GM18870 (cell line): ENCODE measurements around the gene UBE2O.

Experiments
- ATAC-seq: cut with Tn5 transposase; IDR thresholded peaks from one replicate; pipeline ENCODE4 v1.9.1; 2021; ENCODE audit warnings: moderate library complexity; ENCODE audit not compliant: unreplicated experiment

UBE2O gene

DNA sequence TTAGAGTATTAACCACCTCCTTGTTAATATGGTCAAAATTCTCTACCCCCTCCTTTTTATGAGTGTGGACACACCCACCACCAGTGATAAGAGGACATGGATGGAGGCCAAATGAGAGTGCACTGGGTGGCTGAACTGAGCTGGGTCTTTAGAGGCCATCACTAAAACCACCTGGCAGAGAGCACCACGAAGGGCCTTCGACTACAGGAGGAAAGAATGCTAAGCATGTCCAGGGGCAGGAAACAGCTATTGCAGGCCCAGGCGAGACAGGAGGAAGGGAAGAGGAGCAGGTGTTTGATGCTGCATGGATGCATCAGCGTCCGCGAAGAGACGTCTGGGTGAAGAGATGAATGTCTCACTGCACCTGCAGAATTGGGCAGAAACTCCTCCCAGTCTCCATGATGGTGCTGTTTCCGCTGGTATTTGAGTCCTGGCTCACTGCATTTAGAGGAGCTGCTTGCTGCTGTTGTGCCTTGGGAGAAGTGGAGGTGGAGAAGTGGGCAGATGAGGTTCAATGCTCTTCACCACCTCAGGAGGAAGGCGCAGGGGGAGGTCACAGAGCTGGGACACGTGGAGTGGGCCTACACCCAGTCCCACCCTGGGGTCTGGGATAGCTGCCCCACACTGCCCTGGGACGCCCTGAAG, 35.3 kb downstream of the UBE2O start:
- ATAC-seq, result no peak

DNA sequence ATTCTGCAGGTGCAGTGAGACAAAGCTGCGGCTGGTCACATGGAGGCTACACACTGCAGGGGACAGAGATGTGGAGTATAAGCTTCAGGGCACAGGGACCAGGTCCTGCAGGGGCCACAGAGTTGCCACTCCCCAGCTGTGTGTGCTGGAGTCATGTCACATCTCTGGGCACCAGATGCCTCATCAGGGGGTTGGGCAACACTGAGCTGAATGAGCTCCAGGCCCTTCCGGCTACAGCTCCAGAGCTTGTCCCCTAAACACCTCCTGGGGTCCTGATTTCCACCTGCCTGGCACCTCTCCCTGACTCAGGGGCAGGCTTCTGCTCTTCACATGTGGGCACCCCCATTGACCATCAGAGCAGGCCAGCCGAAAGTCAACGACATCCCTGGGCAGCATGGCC, 36.1 kb downstream of the UBE2O start:
- ATAC-seq, result no peak

DNA sequence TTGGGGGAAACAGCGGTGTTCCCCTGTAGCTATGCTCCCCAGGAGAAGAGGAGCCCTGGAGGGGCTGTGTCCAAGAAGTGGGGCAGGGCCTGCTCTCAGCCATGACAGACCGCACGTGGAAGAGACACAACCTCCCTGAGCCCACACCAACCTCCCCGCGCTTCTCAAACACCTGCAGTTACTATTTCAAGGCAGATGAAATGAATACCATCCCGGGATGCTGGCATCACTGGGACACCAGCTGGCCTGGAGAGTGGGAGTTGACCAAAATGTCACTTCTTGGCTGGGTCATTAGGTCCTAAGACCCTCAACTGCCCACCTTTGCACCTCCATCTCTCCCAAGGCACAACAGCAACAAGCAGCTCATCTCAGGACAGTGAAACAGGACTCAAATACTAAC, 36.5 kb downstream of the UBE2O start:
- ATAC-seq, result no peak

DNA sequence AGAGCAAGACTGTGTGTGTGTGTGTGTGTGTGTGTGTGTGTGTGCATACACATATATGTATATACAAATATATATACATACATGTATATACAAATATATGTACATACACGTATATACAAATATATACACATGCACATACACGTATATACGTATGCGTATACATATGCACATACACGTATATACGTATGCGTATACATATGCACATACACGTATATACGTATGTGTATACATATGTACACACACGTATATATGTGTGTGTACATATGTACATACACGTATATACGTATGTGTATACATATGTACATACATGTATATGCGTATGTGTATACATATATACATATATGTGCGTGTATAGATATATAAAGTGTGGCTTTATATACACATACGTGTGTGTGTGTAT, 37.2 kb downstream of the UBE2O start:
- ATAC-seq, result no peak

DNA sequence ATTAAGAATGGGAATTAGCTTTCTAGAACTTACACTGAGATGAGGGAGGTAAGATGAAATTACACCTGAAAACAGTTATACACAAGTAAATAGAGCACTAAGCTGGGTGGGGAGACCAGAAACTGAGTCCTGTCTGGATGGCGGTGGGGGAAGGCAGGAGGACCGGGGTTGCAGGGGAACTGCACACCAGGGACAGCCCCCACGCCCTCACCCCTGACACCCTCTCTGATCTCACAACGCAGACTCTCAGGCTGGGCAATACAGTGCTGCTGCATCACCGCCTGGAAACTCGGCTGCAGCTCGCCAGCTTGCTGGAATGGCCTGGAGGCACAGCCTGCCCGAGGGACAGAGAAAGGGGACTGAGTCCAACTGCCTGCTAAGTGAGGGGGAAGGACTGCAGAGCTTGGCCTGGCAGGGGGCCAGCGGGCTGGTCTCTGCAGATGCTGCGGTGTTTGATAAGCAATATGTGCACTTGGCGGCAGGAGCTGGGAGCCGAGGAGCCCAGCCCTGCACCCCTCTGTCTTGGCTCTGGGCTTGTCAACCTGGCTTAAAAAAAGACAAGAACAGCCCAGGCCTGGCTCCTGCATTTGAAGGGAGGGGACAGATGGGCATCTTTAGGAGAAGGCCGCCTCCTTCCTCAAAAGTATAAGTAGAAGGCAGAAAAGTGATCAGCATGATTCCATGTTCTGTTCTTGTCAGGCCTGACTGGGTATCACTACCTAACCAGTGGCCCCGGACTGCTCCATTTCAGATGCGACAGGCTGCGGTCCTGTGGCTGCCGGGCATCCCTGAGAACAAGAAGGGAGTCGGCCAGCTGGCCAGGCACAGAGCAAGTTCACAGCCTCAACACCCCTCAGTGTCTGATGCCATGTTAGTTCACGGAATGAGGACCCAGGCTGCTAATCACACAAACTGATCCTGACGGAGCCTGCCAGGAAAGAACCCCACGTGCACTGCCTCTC, 38.3 kb downstream of the UBE2O start:
- ATAC-seq, result no peak

DNA sequence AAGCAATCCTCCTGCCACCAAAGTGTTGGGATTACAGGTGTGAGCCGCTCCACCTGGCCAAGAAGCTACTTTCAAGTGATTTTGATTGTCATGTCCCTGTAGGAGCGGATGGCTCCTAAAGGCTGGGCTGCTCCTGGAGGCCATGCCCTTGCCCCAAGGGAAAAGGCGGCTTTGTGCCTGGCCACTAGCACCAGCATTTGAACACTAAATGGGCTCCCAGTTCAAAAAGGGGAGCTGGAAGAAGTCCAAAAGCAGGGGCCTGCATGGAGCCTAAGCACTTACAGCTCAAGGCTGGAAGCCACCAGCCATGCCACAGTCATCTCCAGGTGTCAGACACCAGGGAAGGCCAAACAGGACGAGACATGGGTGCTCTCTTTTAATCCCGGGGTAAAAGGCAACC, 41.7 kb downstream of the UBE2O start:
- no peak for ATAC-seq

DNA sequence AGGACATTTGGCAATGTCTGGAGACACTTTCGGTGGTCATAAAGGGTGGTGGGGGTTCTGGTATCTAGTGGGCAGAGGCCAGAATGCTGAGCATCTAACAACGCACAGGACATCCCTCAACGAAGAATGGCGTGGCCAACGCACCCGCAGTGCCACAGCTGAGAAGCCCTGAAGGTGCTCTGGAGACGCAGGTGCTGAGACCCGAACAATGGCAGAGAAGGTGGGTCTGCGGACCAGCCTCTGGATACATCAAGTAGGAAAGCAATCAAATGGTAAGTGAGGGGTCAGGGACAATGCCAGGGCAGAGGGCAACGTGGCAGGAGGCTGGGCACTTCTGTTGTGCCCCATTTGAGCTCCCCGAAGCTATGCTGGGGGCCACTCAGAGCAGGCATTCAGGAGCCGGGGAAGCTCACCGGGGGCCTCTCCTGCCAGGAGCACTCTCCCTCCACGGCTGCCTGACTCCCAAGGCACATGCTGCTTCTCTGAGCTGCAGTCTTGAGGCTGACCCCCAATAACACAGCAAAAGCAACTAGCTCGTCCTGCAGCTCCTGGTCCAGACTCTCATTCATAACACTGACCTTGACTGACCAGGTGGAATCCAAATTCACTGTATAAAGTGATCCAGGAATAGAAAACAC, 42.5 kb downstream of the UBE2O start:
- ATAC-seq, result no peak

DNA sequence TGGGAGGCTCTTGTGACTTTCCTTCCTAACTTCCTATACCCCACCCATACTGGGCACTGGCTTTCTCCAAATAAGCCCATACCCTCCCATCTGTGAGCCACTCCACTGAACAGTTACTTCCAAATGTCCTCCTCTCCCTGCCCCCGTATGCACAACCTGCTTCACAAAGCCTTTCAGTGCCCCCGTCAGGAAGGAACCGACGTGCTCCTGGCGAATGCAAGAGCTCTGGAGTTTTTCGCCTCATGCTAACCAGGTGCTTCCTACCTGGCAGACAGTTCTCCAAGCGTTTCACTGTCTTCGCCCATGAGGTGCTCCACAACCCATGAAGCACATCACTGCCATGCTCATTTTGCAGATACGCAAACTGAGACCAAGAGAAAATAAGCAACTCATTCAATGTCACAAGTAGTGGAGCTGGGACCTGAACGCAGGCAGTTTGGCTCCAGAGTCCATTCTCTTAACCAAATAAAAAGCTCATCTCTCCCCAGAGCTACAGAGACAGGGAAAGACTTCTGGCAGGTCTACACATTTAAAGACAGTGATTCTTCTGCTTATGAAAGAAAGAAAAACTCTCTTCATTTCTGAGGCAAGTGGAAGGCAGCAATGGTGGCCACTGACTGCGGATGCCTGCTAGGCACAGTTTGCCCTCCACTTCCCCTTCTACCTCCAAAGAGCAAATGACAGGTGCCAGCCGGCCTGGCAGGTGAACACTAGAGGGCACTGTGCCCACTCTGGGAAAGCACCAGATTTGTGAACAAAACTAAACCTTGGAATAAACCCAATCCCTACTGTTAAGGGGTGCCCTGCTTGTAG, 44.7 kb downstream of the UBE2O start:
- no peak for ATAC-seq

DNA sequence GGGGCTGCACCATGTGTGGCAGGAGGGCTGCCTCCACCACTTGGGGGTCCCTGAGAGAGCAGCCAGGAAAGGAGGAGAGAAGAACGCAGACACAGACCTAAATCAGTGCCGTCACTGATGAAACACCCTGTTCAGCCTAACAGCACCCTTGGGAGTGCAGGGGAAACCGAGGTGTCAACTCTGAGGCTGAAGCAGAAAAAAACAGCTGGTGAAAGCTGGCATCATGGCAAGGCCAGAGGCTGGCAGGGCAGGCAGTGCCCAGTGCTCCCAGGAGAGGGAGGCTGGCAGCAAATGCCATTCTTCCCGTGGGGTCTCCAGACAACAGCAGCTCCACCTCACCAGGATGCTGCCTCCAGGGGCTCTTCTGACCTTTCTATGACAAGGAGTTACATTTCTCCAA, 45.4 kb downstream of the UBE2O start:
- ATAC-seq, result no peak

DNA sequence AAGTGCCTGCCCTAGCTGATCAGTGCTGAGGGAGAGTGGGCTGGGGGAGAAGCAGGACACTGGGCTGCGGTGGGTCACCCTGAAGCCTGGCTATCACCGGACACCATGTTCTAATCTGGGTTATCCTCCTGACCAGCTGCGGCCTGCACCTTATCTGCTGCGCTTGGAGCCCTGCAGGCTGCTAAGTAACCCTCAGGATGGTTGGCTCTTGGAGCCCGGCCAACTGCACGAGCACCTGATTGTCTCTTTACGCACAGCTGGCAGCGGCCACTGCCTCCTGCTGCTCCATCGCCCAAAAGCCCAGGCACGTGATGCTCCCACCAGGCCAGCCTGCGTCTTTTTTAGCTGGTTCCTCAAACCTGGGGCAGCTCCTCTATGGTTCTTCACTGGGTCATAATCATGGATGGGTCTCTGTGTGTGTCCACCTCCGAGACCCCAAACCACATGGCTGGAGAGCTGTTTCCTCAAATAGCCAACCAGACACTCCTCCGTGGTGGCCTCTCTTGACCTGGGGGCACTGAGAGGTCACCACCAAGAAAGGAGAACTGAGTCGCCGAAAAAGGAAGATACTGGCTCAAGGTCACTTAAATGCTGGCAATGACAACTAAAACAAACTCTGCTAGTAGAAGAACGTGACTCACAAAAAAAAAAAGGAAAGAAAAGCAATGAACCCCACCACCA, 46.8 kb downstream of the UBE2O start:
- ATAC-seq, result no peak

DNA sequence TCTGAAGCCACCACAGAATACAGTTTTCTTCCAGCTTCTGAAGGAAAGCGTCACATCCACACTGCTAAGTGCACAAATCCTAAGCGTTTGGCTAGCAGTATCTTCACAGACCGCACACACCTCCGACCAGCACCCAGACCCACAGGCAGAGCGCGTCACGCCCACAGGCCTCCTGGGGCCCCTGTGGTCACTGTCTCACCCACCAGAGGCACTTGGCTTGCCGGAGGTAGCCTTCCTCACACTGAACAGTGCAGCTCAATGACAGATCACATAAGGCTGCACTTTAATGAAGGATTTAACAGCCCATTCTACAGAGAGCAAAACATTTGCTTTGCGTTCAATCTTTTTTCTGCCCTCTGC, 47.4 kb downstream of the UBE2O start:
- ATAC-seq, result no peak

DNA sequence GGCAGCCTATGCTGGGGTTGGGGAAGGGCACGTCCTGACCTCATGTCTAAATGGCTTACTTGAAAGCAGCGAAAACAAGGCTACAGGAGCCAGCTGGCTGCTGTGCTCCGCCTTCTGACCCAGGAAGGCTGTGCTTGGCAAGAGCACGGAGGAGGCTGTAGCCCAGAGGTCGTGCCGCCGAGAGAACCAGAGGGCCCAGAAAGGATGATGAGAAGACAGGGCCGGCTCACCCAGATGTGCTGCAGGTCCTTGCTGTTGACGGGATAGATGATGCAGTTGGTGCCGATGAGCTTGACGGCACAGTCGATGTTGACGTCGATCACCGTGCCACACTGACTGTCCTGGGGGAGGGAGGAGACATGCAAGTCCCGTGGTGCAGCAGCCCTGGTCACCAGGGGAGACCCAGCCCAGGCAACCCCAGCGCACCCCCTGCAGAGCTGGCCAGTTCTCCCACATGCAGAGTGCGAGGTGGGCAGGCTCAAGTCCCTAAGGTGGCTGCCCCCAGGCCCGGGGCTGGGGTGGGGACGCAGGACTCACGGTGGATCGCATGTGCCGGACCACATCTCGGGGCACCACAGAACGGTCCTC, 47.9 kb downstream of the UBE2O start:
- no peak for ATAC-seq

DNA sequence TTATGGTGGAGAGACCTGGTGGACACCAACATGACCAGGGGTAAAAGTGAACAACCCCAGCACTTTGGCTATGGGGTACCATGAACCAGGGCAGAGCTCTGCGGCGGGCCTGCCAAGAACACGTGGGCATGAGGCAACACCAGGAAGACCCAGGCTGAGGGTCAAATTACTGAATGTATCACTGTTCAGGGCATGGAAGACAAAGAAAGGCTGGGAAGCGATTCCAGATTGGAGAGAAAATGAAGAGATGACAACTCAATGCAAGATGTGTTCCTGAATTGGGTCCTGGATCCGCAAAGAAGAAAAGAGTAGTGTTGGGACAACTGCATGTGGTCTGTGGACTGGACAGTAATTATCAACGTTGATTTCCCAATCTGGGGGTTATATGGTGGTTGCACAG, 48.7 kb downstream of the UBE2O start:
- ATAC-seq, result no peak

DNA sequence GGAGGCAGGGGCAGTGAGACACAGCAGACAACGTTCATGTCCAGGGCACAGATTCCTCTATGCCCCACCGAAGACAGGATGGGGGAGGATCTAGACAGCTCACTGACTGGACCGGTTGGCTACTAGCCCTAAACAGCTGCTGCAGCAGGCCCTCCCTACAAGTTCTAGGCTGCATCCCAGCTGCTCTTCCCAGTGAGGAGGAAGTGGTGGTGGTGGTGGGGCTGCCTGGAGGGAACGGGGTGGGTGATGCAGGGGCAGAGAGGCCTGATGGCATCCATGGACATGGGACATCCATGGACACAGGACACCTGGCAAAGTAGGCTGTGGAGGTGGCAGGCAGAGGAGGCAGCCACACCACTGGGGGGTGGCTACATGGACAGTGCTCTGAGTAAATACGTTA, 50.2 kb downstream of the UBE2O start:
- no peak for ATAC-seq

DNA sequence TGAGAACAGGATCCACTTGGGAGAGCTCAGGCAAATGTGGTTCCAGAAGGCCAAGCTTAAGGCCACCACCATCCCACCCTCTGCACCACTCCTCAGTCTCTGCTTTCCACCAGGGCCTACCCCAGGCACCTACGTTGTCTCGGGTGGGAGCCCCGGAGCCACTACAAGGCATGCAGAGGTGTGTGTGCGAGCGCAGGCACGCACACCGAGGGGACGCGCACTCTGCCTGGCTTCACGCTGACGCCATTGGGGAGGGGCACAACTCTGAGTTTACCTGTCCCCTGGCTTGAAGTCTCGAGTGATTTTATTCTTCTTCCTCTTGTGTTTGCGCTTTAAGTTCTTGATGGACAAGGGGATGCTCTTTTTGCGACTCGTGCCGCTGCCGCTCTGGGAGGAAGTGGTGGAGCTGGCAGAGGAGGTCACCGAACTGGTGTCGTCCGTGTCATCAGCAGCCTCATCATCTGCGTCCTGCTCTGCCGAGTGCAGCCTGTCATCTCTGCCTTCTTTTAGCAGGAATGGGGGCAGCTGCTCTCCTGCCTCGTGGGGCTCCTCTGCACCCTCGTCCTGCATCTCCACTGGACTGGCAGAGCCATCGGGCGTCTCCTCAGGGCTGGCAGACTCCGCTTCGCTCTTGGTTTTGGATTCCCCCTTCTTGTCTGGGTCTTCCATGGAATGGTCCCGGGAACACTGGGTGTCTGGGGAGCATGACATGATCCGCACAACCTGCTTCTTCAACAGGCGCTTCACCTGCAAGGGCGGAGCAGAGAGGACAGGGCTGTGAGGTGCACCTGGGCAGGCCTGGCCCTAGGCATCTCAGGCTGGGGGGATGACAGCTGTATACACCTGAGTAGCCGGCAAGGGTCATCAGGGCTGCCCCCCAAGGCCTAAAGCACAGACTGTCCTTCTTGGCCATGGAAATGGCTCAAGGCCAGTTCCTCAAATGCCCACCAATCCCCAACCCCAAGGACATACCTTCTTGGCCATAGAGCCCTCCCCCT, 53.5 kb downstream of the UBE2O start:
- ATAC-seq, result no peak

DNA sequence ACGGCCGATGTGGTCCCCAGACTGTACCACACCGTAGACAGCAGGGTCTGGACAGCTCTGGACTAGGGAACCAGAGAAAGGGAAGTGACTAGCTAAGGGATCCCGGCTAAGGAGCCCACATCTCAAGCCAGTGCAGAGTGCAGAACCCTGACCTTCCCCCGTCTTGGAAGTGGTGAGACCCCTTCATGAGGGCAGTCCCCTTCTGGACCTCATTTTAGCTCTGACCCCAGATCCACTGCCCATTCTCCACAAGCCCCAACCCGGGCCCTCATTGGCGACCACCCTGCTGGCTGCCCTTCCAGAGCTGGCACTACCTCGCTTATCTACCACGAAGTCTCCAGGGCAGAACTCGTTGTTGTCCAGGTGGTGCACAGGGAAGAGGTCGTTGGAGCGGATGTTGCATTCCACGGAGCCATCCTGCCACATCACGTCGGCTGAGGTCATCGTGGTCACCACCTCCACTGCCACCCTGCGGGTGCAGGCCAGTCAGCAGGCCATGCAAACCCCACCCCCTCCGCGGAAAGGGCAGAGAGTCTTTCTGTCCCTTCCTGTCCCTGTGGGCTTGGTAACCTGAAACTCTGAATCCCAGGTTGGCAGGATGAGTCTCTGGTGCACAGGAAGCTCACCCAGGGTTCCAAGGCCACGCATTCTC, 54.3 kb downstream of the UBE2O start:
- ATAC-seq, result no peak

DNA sequence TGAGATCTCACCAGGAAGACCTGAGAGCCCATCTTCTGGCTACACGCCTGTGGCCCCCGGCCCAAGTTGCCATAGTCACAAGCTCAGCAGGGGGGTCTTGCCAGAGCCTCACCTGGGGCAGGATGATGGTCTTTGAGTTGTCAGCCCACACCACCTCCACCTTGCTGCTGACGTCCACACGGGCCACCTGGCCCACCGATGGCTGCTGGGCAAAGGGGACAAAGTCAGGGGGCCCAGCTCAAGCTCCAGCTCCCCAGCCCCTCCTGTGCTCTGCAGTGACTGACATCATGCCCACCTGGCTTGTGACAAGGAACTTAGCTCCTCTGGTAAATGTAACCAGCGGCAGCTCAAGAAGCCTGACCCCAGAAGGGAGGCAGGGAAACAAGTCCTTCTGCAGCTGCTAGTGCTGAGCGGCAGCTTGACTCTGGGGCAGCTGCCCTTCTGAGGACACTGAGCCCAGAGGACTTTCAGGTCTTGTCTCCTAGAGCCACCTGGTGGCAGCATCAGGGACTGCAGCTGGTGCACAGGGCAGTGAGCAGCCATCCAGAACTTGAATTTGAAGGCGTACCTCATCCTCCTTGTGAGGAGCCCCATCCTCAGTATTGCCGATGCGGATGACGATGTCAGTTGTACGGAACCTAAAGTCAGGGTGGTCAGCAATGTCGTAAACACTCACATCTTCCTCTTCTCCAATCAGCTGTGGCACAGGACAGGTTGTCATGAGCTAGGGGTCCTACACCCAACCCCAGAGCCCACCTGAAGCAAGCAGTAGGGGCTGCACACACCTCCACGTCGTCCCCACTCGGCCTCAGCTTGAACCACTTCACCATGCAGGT, 55.0 kb downstream of the UBE2O start:
- ATAC-seq, result no peak

DNA sequence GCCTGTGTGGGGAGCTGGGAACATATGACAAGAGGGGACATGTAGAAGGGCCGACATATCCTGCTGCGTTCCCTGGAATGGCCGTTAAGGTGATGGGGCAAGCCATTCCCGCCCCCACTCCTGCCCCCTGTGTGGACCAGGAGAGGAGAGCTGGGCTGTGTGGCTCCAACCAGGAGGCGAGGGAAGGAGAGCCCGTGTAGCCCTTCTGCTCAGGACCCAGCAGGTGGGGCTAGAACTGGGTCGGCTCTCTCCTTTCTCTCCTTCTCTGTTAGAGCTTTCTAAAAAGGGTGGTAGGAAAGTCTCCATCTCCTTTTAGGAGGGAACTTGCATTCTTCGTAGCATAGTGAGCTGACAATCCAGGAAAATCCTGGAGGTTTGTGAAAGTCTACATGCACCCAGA, 55.8 kb downstream of the UBE2O start:
- ATAC-seq, result no peak
